GM19023 (cell line): ENCODE results near the gene SLC39A11.
"Not testable (repeated sequence)": the region's sequence is repeated elsewhere in the genome, so short reads cannot be mapped to it uniquely, and the experiment has no call there.

ENCODE experiments used
- ATAC-seq: cut with Tn5 transposase; IDR thresholded peaks from one replicate; pipeline ENCODE4 v1.9.1; 2021; ENCODE audit warnings: mild to moderate bottlenecking, moderate library complexity; ENCODE audit not compliant: unreplicated experiment

SLC39A11 gene

GRCh38 chr17:73111386-73111785, 18.9 kb upstream of the SLC39A11 start:
- no peak for ATAC-seq

- ATAC-seq, result no peak
Observed at GRCh38 chr17:73107191-73107590, 14.7 kb upstream of the SLC39A11 start.

- ATAC-seq, result no peak
Observed at GRCh38 chr17:73105431-73105830, 12.9 kb upstream of the SLC39A11 start.

- no peak for ATAC-seq
Observed at GRCh38 chr17:73104450-73104849, 12.0 kb upstream of the SLC39A11 start.

- no peak for ATAC-seq
Observed at GRCh38 chr17:73103641-73104335, 11.3 kb upstream of the SLC39A11 start.

GRCh38 chr17:73101031-73101430, 8.5 kb upstream of the SLC39A11 start:
- ATAC-seq, result no peak

- ATAC-seq, result no peak
Observed at GRCh38 chr17:73100363-73100762, 7.9 kb upstream of the SLC39A11 start.

- no peak for ATAC-seq
Observed at GRCh38 chr17:73099511-73099910, 7.0 kb upstream of the SLC39A11 start.

- no peak for ATAC-seq
Observed at GRCh38 chr17:73098919-73099318, 6.4 kb upstream of the SLC39A11 start.

- not testable (repeated sequence) for ATAC-seq
Observed at GRCh38 chr17:73097973-73098765, 5.7 kb upstream of the SLC39A11 start.

- ATAC-seq, result no peak
Observed at GRCh38 chr17:73096866-73097265, 4.4 kb upstream of the SLC39A11 start.

GRCh38 chr17:73096211-73096610, 3.7 kb upstream of the SLC39A11 start:
- ATAC-seq, result no peak

- no peak for ATAC-seq
Observed at GRCh38 chr17:73093286-73093685, 798 bp upstream of the SLC39A11 start.

GRCh38 chr17:73091770-73092522, 542 bp downstream of the SLC39A11 start:
- ATAC-seq, result peak; percentile 11

GRCh38 chr17:73091410-73091769, 1.1 kb downstream of the SLC39A11 start:
- no peak for ATAC-seq

GRCh38 chr17:73090396-73091202, 1.9 kb downstream of the SLC39A11 start:
- no peak for ATAC-seq

- no peak for ATAC-seq
Observed at GRCh38 chr17:73089322-73090317, 2.9 kb downstream of the SLC39A11 start.

- no peak for ATAC-seq
Observed at GRCh38 chr17:73088561-73088960, 3.9 kb downstream of the SLC39A11 start.

- ATAC-seq, result no peak
Observed at GRCh38 chr17:73083432-73083831, 9.1 kb downstream of the SLC39A11 start.

- no peak for ATAC-seq
Observed at GRCh38 chr17:73074566-73074965, 17.9 kb downstream of the SLC39A11 start.
